ENCODE data around the gene MALRD1. TPM values are rescaled to one million over a fixed set of nuclear protein-coding genes. Genes with fewer than 3 reads are reported as not detected.

The MALRD1 gene
- total RNA-seq, 1 donor from 2014 or later: 0.11 TPM

DNA sequence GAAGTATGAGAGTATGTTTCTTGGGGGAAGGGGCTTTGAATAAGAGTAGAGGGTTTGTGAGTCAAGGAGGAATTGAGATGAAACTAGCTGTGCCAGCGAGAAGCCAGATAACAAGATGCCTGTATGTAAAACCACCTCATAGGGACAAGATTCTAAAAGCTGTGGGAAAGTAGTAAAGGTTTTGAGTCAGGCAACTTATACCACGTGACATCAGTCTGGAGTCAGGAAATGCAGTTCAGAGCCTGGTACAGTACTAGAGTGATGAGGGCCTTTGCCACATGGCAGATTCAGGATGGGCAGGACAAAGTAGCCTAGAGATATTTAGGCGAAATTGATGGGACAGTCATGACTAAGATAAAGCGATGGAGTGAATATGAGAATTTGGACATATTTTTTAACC, 627.5 kb downstream of the MALRD1 start:
- Histone ChIP-seq H2AFZ (replicated peaks) (no peak overlapping the region), H3K27me3 (no peaks in the 10 kb centered on the region), H3K27ac (no peak overlapping the region), H3K9ac (no peak overlapping the region), H3K4me1 (no peaks in the 10 kb centered on the region), H3K9me3 (ENCODE audit: low read depth) (no peaks in the 10 kb centered on the region), H3K4me2 (no peak overlapping the region), H3K79me2 (ENCODE audit: low read depth) (no peaks in the 10 kb centered on the region), H3K36me3 (peaks cover 4% of the 10 kb centered on the region), H3F3A (ENCODE audit: low read depth) (no peaks in the 10 kb centered on the region), H3K4me3 (no peak overlapping the region), H4K20me1 (ENCODE audit: low read depth) (no peaks in the 10 kb centered on the region)
- DNase-seq (ENCODE audit: low spot score): no peak
- no peak overlapping the region for H3K27ac Mint-ChIP-seq
- no peaks in the 10 kb centered on the region for H3K36me3 Mint-ChIP-seq
- no peak for TF ChIP-seq EZH2phosphoT487 (IDR thresholded peaks at IDR 0.05)
- TF ChIP-seq EZH2 (IDR thresholded peaks at IDR 0.05): no peak
- TF ChIP-seq, protein P1, sequence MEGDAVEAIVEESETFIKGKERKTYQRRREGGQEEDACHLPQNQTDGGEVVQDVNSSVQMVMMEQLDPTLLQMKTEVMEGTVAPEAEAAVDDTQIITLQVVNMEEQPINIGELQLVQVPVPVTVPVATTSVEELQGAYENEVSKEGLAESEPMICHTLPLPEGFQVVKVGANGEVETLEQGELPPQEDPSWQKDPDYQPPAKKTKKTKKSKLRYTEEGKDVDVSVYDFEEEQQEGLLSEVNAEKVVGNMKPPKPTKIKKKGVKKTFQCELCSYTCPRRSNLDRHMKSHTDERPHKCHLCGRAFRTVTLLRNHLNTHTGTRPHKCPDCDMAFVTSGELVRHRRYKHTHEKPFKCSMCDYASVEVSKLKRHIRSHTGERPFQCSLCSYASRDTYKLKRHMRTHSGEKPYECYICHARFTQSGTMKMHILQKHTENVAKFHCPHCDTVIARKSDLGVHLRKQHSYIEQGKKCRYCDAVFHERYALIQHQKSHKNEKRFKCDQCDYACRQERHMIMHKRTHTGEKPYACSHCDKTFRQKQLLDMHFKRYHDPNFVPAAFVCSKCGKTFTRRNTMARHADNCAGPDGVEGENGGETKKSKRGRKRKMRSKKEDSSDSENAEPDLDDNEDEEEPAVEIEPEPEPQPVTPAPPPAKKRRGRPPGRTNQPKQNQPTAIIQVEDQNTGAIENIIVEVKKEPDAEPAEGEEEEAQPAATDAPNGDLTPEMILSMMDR (IDR thresholded peaks at IDR 0.05): no peak
- peaks cover 7% of the 10 kb centered on the region for H3K9me3 Mint-ChIP-seq
- no peaks in the 10 kb centered on the region for H3K4me1 Mint-ChIP-seq
- H3K4me3 Mint-ChIP-seq: no peak overlapping the region
- no peaks in the 10 kb centered on the region for H3K27me3 Mint-ChIP-seq (ENCODE audit: insufficient read depth, low read depth)

DNA sequence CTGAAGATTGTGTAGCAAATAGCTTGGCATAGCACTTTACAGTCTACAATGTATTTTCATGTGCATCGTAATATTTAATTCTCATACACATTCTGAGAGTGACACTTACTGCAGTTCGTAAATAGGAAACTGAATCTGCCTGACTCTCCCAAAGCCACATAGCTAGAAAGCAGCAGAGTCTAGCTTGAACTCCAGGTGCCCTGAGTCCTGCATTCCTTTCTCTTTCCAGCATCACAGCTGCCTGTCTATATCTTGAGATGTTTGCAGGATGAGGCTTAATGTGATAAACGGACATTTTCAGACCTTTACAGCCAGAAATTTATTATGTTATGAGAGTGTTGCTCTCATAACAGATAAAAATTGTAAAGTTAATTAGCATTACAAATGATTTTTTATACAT, 634.8 kb downstream of the MALRD1 start:
- H4K20me1 ChIP-seq (ENCODE audit: low read depth): no peaks in the 10 kb centered on the region
- peaks cover 13% of the 10 kb centered on the region for H3K9me3 Mint-ChIP-seq
- H3K36me3 Mint-ChIP-seq: no peaks in the 10 kb centered on the region
- no peak overlapping the region for H3K27ac Mint-ChIP-seq
- H3K27me3 Mint-ChIP-seq (ENCODE audit: insufficient read depth, low read depth): no peaks in the 10 kb centered on the region
- TF ChIP-seq, protein P1 (IDR thresholded peaks at IDR 0.05): no peak
- no peak for TF ChIP-seq EZH2 (IDR thresholded peaks at IDR 0.05)
- no peak for TF ChIP-seq EZH2phosphoT487 (IDR thresholded peaks at IDR 0.05)
- no peak overlapping the region for H3K4me3 Mint-ChIP-seq
- H3F3A ChIP-seq (ENCODE audit: low read depth): peaks cover 10% of the 10 kb centered on the region
- no peaks in the 10 kb centered on the region for H3K9me3 ChIP-seq (ENCODE audit: low read depth)
- H2AFZ ChIP-seq (replicated peaks): no peak overlapping the region
- no peaks in the 10 kb centered on the region for H3K27me3 ChIP-seq
- peaks cover 4% of the 10 kb centered on the region for H3K36me3 ChIP-seq
- H3K4me2 ChIP-seq: peak overlapping the region; percentile 60
- no peaks in the 10 kb centered on the region for H3K79me2 ChIP-seq (ENCODE audit: low read depth)
- H3K4me3 ChIP-seq: no peak overlapping the region
- H3K4me1 ChIP-seq: peaks cover 20% of the 10 kb centered on the region
- H3K27ac ChIP-seq: no peak overlapping the region
- peak; percentile 36 for DNase-seq (ENCODE audit: low spot score)
- no peak overlapping the region for H3K9ac ChIP-seq
- H3K4me1 Mint-ChIP-seq: peaks cover 13% of the 10 kb centered on the region

DNA sequence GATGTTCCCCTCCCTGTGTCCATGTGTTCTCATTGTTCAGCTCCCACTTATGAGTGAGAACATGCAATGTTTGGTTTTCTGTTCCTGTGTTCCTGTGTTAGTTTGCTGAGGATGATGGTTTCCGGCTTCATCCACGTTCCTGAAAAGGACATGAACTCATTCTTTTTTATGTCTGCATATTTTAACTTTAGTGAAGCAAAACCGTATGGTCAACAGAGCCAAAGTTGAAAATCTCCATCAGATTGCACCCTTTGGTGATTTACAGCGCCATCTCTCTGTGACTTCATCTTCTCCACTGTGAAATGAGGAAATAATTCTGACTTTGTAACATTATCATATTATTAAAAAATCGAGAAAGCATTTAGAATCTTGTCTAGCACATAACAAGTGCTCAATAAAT, 635.4 kb downstream of the MALRD1 start:
- H3K9me3 ChIP-seq (ENCODE audit: low read depth): no peaks in the 10 kb centered on the region
- Mint-ChIP-seq H3K9me3 (peaks cover 13% of the 10 kb centered on the region), H3K27ac (no peak overlapping the region), H3K4me3 (no peak overlapping the region), H3K27me3 (ENCODE audit: insufficient read depth, low read depth) (no peaks in the 10 kb centered on the region), H3K4me1 (peaks cover 13% of the 10 kb centered on the region), H3K36me3 (no peaks in the 10 kb centered on the region)
- no peak for DNase-seq (ENCODE audit: low spot score)
- H3K36me3 ChIP-seq: peaks cover 4% of the 10 kb centered on the region
- H3K9ac ChIP-seq: no peak overlapping the region
- H3K79me2 ChIP-seq (ENCODE audit: low read depth): no peaks in the 10 kb centered on the region
- H3K4me3 ChIP-seq: no peak overlapping the region
- TF ChIP-seq, protein P1 (IDR thresholded peaks at IDR 0.05): peak; percentile 18
- TF ChIP-seq EZH2 (IDR thresholded peaks at IDR 0.05): no peak
- no peak for TF ChIP-seq EZH2phosphoT487 (IDR thresholded peaks at IDR 0.05)
- H3F3A ChIP-seq (ENCODE audit: low read depth): peaks cover 10% of the 10 kb centered on the region
- H3K4me1 ChIP-seq: peaks cover 20% of the 10 kb centered on the region
- no peak overlapping the region for H3K4me2 ChIP-seq
- H3K27me3 ChIP-seq: no peaks in the 10 kb centered on the region
- no peak overlapping the region for H3K27ac ChIP-seq
- H2AFZ ChIP-seq (replicated peaks): no peak overlapping the region
- no peaks in the 10 kb centered on the region for H4K20me1 ChIP-seq (ENCODE audit: low read depth)

Measured in neural progenitor cell (in vitro differentiated cells).